GM12878 (cell line): Measurements from ENCODE around the gene KRTAP10-3.

Source experiments
- CTCF ChIP-seq, 3 experiments: IDR thresholded peaks in 2 of 3; conservative IDR thresholded peaks in 1 of 3; 2 replicates each; pipeline ENCODE4 v1.5.1; 2011; ENCODE audit warnings: low read depth in 3 of 3, low read length in 3 of 3, mild to moderate bottlenecking in 3 of 3, control low read depth in 2 of 3, moderate library complexity in 2 of 3, inconsistent platforms in 1 of 3, mixed read lengths in 1 of 3; ENCODE audit not compliant: control insufficient read depth in 2 of 3, insufficient read depth in 1 of 3; ENCODE audit errors: extremely low read depth in 1 of 3
- EP300 ChIP-seq, 2 experiments: fragments of 150-350 bp in 1 of 2; IDR thresholded peaks; 2 replicates each; pipeline ENCODE4 v1.6.1; 2011 to 2012; ENCODE audit warnings: low read depth in 2 of 2, low read length in 2 of 2, borderline replicate concordance in 1 of 2, improper control_type of control experiment in 1 of 2, inconsistent platforms in 1 of 2; ENCODE audit not compliant: control insufficient read depth in 1 of 2
- FOS ChIP-seq: IDR thresholded peaks from 3 replicates; pipeline ENCODE4 v1.6.1; 2011; ENCODE audit warnings: borderline replicate concordance; ENCODE audit not compliant: insufficient read length; ENCODE audit errors: extremely low read depth
- HDAC6 ChIP-seq: fragments of 200-600 bp; sonication (generic); IDR thresholded peaks from one replicate; pipeline ENCODE4 v1.8.0; 2017; ENCODE audit warnings: antibody characterized with exemption; ENCODE audit not compliant: unreplicated experiment
- NBN ChIP-seq: fragments of 450-650 bp; IDR thresholded peaks from 2 replicates; pipeline ENCODE4 v1.6.1; 2016
- NFYB ChIP-seq: IDR thresholded peaks from 2 replicates; pipeline ENCODE4 v1.6.1; 2011; ENCODE audit warnings: low read depth, mild to moderate bottlenecking, low read length, improper control_type of control experiment, moderate library complexity; ENCODE audit not compliant: insufficient read depth
- POLR2A ChIP-seq: IDR thresholded peaks from 2 replicates; pipeline ENCODE4 v1.6.1; 2011; ENCODE audit warnings: low read depth, mild to moderate bottlenecking, low read length
- POLR2AphosphoS5 ChIP-seq: IDR thresholded peaks from 2 replicates; pipeline ENCODE4 v1.6.1; 2011; ENCODE audit warnings: mild to moderate bottlenecking, low read length, inconsistent platforms
- REST ChIP-seq: IDR thresholded peaks from 2 replicates; pipeline ENCODE4 v1.6.1; 2012; ENCODE audit warnings: mild to moderate bottlenecking, low read depth, low read length
- YY1 ChIP-seq: IDR thresholded peaks from 2 replicates; pipeline ENCODE4 v1.6.1; 2011; ENCODE audit warnings: low read depth, mild to moderate bottlenecking, low read length

GRCh38 chr21:44514218-44514520 lies 44.4 kb downstream of the KRTAP10-3 start:
- TF ChIP-seq NBN (no peak), POLR2AphosphoS5 (no peak), CTCF (IDR thresholded peaks at IDR 0.05 in 2 of 3, conservative IDR thresholded peaks at IDR 0.05 in 1 of 3; ENCODE audit: control insufficient read depth in 2 of 3, extremely low read depth in 1 of 3, insufficient read depth in 1 of 3, low read depth in 3 of 3, low read length in 3 of 3) (no peak), POLR2A (no peak), FOS (no peak), YY1 (no peak), NFYB (no peak), HDAC6 (no peak), EP300 (IDR thresholded peaks at IDR 0.05; ENCODE audit: borderline replicate concordance in 1 of 2, control insufficient read depth in 1 of 2, low read depth in 2 of 2, low read length in 2 of 2) (no peak), REST (no peak)
